SK-N-SH (cell line): Measurements from ENCODE around the gene NCAM1. TPM values are rescaled to one million over a fixed set of nuclear protein-coding genes. Genes with fewer than 3 reads are reported as not detected.

Source experiments
- CTCF ChIA-PET: fragments of 300-600, 350-600 bp; formaldehyde crosslinking; extraction: SDS; loops from one replicate; lab custom pipeline; 2021; lab: Yijun Ruan, JAX
- POLR2A ChIA-PET: fragments of 350-600 bp; sonication (Branson Sonifier 250); formaldehyde crosslinking; extraction: SDS; loops from one replicate; lab custom pipeline; 2020; ENCODE audit warnings: antibody characterized with exemption, inconsistent platforms; lab: Yijun Ruan, JAX
- DNase-seq: peaks from one replicate; pipeline ENCODE4 v3.0.0; 2012
- H2AFZ ChIP-seq: fragments of 200-600 bp; sonication (generic); 2 replicates; pipeline ENCODE4 v1.8.1; 2016; ENCODE audit warnings: antibody characterized with exemption, mild to moderate bottlenecking, low read depth
- H3F3A ChIP-seq: fragments of 200-600 bp; sonication (generic); replicated peaks from 2 replicates; pipeline ENCODE3; 2016; ENCODE audit warnings: antibody characterized with exemption, mild to moderate bottlenecking; ENCODE audit not compliant: insufficient read depth
- H3K27ac ChIP-seq, 2 experiments: fragments of 200-500 bp in 1 of 2; fragments of 200-600 bp in 1 of 2; sonication (Bioruptor generic) in 1 of 2; sonication (generic), shearing (Covaris generic) in 1 of 2; 2 replicates each; pipeline versions ENCODE4 v1.5.1 to v1.6.1; 2014 to 2016; ENCODE audit warnings: low read depth in 2 of 2, inconsistent platforms in 1 of 2, low read length in 1 of 2, mild to moderate bottlenecking in 1 of 2, mixed read lengths in 1 of 2
- H3K27me3 ChIP-seq: fragments of 200-600 bp; sonication (generic), shearing (Covaris generic); 2 replicates; pipeline ENCODE4 v1.6.1; 2016; ENCODE audit warnings: mixed run types; ENCODE audit not compliant: insufficient read depth
- H3K36me3 ChIP-seq, 2 experiments: fragments of 200-500 bp in 1 of 2; fragments of 200-600 bp in 1 of 2; sonication (Bioruptor generic) in 1 of 2; sonication (generic) in 1 of 2; replicated peaks in 1 of 2; 2 replicates each; pipeline versions ENCODE3 to v1.5.1; 2014 to 2016; ENCODE audit warnings: low read length in 1 of 2, mild to moderate bottlenecking in 1 of 2; ENCODE audit not compliant: insufficient read depth in 2 of 2, control insufficient read depth in 1 of 2
- H3K4me1 ChIP-seq, 2 experiments: fragments of 200-500 bp in 1 of 2; fragments of 200-600 bp in 1 of 2; sonication (Bioruptor generic) in 1 of 2; sonication (generic), shearing (Covaris generic) in 1 of 2; 2 replicates each; pipeline versions ENCODE4 v1.5.1 to v1.6.1; 2014 to 2016; ENCODE audit warnings: low read depth in 1 of 2, low read length in 1 of 2, mixed run types in 1 of 2; ENCODE audit not compliant: insufficient read depth in 2 of 2, control insufficient read depth in 1 of 2
- H3K4me2 ChIP-seq: fragments of 200-600 bp; sonication (generic), shearing (Covaris generic); 2 replicates; pipeline ENCODE4 v1.6.1; 2017; ENCODE audit warnings: mixed run types
- H3K4me3 ChIP-seq, 2 experiments: fragments of 200-500 bp in 1 of 2; fragments of 200-600 bp in 1 of 2; sonication (Bioruptor generic) in 1 of 2; sonication (generic), shearing (Covaris generic) in 1 of 2; 2 replicates each; pipeline versions ENCODE4 v1.5.1 to v1.8.1; 2014 to 2016; ENCODE audit warnings: low read depth in 2 of 2, inconsistent platforms in 1 of 2, low read length in 1 of 2, mild to moderate bottlenecking in 1 of 2, mixed read lengths in 1 of 2, moderate library complexity in 1 of 2
- H3K79me2 ChIP-seq: fragments of 200-600 bp; sonication (generic); 2 replicates; pipeline ENCODE4 v1.8.1; 2017; ENCODE audit warnings: mild to moderate bottlenecking; ENCODE audit not compliant: insufficient read depth
- H3K9ac ChIP-seq: fragments of 200-600 bp; sonication (generic); 2 replicates; pipeline ENCODE4 v1.6.1; 2017; ENCODE audit warnings: mixed run types
- H3K9me2 ChIP-seq: fragments of 200-600 bp; sonication (generic); 2 replicates; pipeline ENCODE4 v1.6.1; 2017; ENCODE audit warnings: mixed run types
- H3K9me3 ChIP-seq: fragments of 200-600 bp; sonication (generic); 2 replicates; pipeline ENCODE4 v1.6.1; 2017; ENCODE audit warnings: mixed run types, mild to moderate bottlenecking, moderate library complexity
- H4K20me1 ChIP-seq: fragments of 200-600 bp; sonication (generic); 2 replicates; pipeline ENCODE4 v1.6.1; 2017; ENCODE audit warnings: mild to moderate bottlenecking, mixed run types; ENCODE audit not compliant: insufficient read depth
- CHD2 ChIP-seq: fragments of 150-350 bp; IDR thresholded peaks from 2 replicates; pipeline ENCODE4 v1.6.1; 2018; ENCODE audit warnings: low read length; ENCODE audit not compliant: partially characterized antibody
- CTCF ChIP-seq: fragments of 200-600 bp; sonication (generic); IDR thresholded peaks from 2 replicates; pipeline ENCODE4 v1.6.1; 2017; ENCODE audit warnings: antibody characterized with exemption, mild to moderate bottlenecking, moderate library complexity
- ELF1 ChIP-seq: IDR thresholded peaks from 2 replicates; pipeline ENCODE4 v1.4.0; 2012
- EP300 ChIP-seq, 2 experiments: IDR thresholded peaks; 2 replicates each; pipeline versions ENCODE4 v1.4.0 to v1.6.1; 2012; ENCODE audit warnings: borderline replicate concordance in 1 of 2, low read depth in 1 of 2, low read length in 1 of 2
- EZH2phosphoT487 ChIP-seq: fragments of 200-600 bp; sonication (generic); IDR thresholded peaks from 2 replicates; pipeline ENCODE4 v1.6.1; 2017; ENCODE audit warnings: low read depth, mixed run types, mild to moderate bottlenecking, antibody characterized with exemption, moderate library complexity, borderline replicate concordance
- FOXM1 ChIP-seq: IDR thresholded peaks from 2 replicates; pipeline ENCODE4 v1.4.0; 2012; ENCODE audit warnings: low read depth, mild to moderate bottlenecking
- IRF3 ChIP-seq: fragments of 150-350 bp; IDR thresholded peaks from 2 replicates; pipeline ENCODE4 v1.6.1; 2016; ENCODE audit warnings: mild to moderate bottlenecking, low read depth, low read length
- JUND ChIP-seq: IDR thresholded peaks from 2 replicates; pipeline ENCODE4 v1.4.0; 2012
- MAX ChIP-seq: IDR thresholded peaks from 2 replicates; pipeline ENCODE4 v1.4.0; 2012; ENCODE audit warnings: low read depth
- MXI1 ChIP-seq: IDR thresholded peaks from 2 replicates; pipeline ENCODE4 v1.6.1; 2012; ENCODE audit warnings: mild to moderate bottlenecking, low read depth, low read length, improper control_type of control experiment
- NFIC ChIP-seq: IDR thresholded peaks from 2 replicates; pipeline ENCODE4 v1.4.0; 2012; ENCODE audit warnings: borderline replicate concordance
- NRF1 ChIP-seq: IDR thresholded peaks from 2 replicates; pipeline ENCODE4 v1.6.1; 2012; ENCODE audit warnings: low read depth, mild to moderate bottlenecking, low read length
- RAD21 ChIP-seq: IDR thresholded peaks from 2 replicates; pipeline ENCODE4 v1.6.1; 2012; ENCODE audit warnings: mild to moderate bottlenecking, low read length
- RCOR1 ChIP-seq: fragments of 150-350 bp; IDR thresholded peaks from 2 replicates; pipeline ENCODE4 v1.6.1; 2017; ENCODE audit warnings: antibody characterized with exemption, low read length
- REST ChIP-seq: IDR thresholded peaks from 2 replicates; pipeline ENCODE4 v1.6.1; 2012; ENCODE audit warnings: mild to moderate bottlenecking, low read depth, low read length, moderate library complexity
- RFX5 ChIP-seq: IDR thresholded peaks from 2 replicates; pipeline ENCODE4 v1.6.1; 2012; ENCODE audit warnings: mild to moderate bottlenecking, improper control_type of control experiment, low read length
- RXRA ChIP-seq: IDR thresholded peaks from 2 replicates; pipeline ENCODE4 v1.4.0; 2012; ENCODE audit warnings: low read depth, mild to moderate bottlenecking, borderline replicate concordance
- SMC3 ChIP-seq: IDR thresholded peaks from 2 replicates; pipeline ENCODE4 v1.6.1; 2012; ENCODE audit warnings: low read depth, low read length, improper control_type of control experiment
- TCF12 ChIP-seq: IDR thresholded peaks from 2 replicates; pipeline ENCODE4 v1.4.0; 2012
- TEAD4 ChIP-seq: IDR thresholded peaks from 2 replicates; pipeline ENCODE4 v1.4.0; 2012; ENCODE audit warnings: mild to moderate bottlenecking, borderline replicate concordance; ENCODE audit not compliant: insufficient read depth
- USF2 ChIP-seq: fragments of 150-350 bp; IDR thresholded peaks from 2 replicates; pipeline ENCODE4 v1.6.1; 2017; ENCODE audit warnings: antibody characterized with exemption, low read length, low read depth, borderline replicate concordance
- ZBTB33 ChIP-seq: IDR thresholded peaks from 2 replicates; pipeline ENCODE4 v1.4.0; 2012; ENCODE audit warnings: low read depth, borderline replicate concordance
- WGBS: methylation state at CpG from one replicate; pipeline ENCODE4 v1.1.6; 2017; ENCODE audit warnings: low lambda C conversion rate; 5-methylcytosine and 5-hydroxymethylcytosine counted together
- polyA plus RNA-seq, 3 experiments: library from polyadenylated mRNA; depleted of rRNA; stranded (reverse); fragments of >200 nt; gene quantifications; 2 replicates each; pipeline ENCODE4 v1.2.3, GENCODE V29; 2012

The NCAM1 gene
- polyA plus RNA-seq, 1 of the 3 experiments (the other 2 are of a cell fraction): 19.4 TPM

GRCh38 chr11:113305440-113306336 lies 344.5 kb downstream of the NCAM1 start:
- H3K4me2 ChIP-seq: no peak overlapping the region
- no peak overlapping the region for H3K27ac ChIP-seq
- H3K9ac ChIP-seq: no peak overlapping the region
- WGBS: 48% methylated on average over 9 of the region's 12 CpGs
- ChIA-PET POLR2A (interaction anchor here (0.7 kb wide), 1 partner anchor 285 kb away, joined by 4 read pairs; no protein-coding TSS in a partner anchor), CTCF (interaction anchor here (0.6 to 4.0 kb wide), 43 partner anchors 9 to 1647 kb away, joined by 3 to 66 read pairs (median 3); partner anchors contain the start of gene TTC12)
- peaks cover 0 to 2% of the 10 kb centered on the region in 2 experiments; a peak in 1 of 4 replicates for H3K4me1 ChIP-seq
- no peaks in the 10 kb centered on the region for H3K79me2 ChIP-seq
- H3F3A ChIP-seq: no peaks in the 10 kb centered on the region
- H3K27me3 ChIP-seq: no peaks in the 10 kb centered on the region
- H2AFZ ChIP-seq: no peak overlapping the region
- peak; percentile 81 for DNase-seq
- H3K9me2 ChIP-seq: no peaks in the 10 kb centered on the region
- peak overlapping the region in 1 of 2 experiments; percentile 14; a peak in 1 of 4 replicates for H3K4me3 ChIP-seq
- no peaks in the 10 kb centered on the region for H4K20me1 ChIP-seq
- H3K9me3 ChIP-seq: no peaks in the 10 kb centered on the region
- H3K36me3 ChIP-seq: no peaks in the 10 kb centered on the region
- TF ChIP-seq IRF3 (no peak), EZH2phosphoT487 (no peak), NRF1 (no peak), RFX5 (no peak), ELF1 (no peak), RXRA (no peak), REST (no peak), TCF12 (no peak), ZBTB33 (no peak), CTCF (peak; percentile 94), CHD2 (peak; percentile 15), NFIC (no peak), EP300 (IDR thresholded peaks at IDR 0.05; ENCODE audit: borderline replicate concordance in 1 of 2, low read depth in 1 of 2, low read length in 1 of 2) (no peak), TEAD4 (no peak), MXI1 (no peak), JUND (no peak), MAX (no peak), SMC3 (peak; percentile 98), FOXM1 (no peak), USF2 (no peak), RAD21 (peak; percentile 99), RCOR1 (peak; percentile 52; the same call in 1 of the 2 replicates)
